ENCODE results near the gene DPEP1. TPM values are rescaled to one million over a fixed set of nuclear protein-coding genes. Genes with fewer than 3 reads are reported as not detected.

The DPEP1 gene
- polyA plus RNA-seq, 1 donor (not counting 4 experiments of a cell fraction or from before 2014, with no cell fraction given) = 0.13 TPM

GRCh38 chr16:89655062-89655643 is 41.7 kb downstream of the DPEP1 start:
- Histone ChIP-seq H2AFZ (ENCODE audit: control insufficient read depth, low read length) (no peak overlapping the region), H3K4me2 (ENCODE audit: control insufficient read depth, extremely low read depth, insufficient read depth, low read depth, low read length) (no peak overlapping the region), H3K9me1 (ENCODE audit: control insufficient read depth, extremely low read depth, insufficient read depth, low read length) (no peaks in the 10 kb centered on the region), H3K27me3 (ENCODE audit: control insufficient read depth, extremely low read depth, insufficient read depth, low read length) (no peaks in the 10 kb centered on the region), H3K4me1 (ENCODE audit: control insufficient read depth, extremely low read depth, insufficient read depth, low read length) (peaks cover 13% of the 10 kb centered on the region), H3K79me2 (ENCODE audit: control insufficient read depth, insufficient read depth, low read length) (peaks cover 70% of the 10 kb centered on the region), H3K9ac (ENCODE audit: control insufficient read depth, extremely low read depth, insufficient read depth, low read length) (no peak overlapping the region), H3K36me3 (ENCODE audit: control insufficient read depth in 2 of 2, extremely low read depth in 1 of 2, insufficient read depth in 2 of 2, low read length in 2 of 2) (peaks cover 12 to 20% of the 10 kb centered on the region in 2 experiments), H3K9me3 (ENCODE audit: control insufficient read depth, low read depth, low read length) (no peaks in the 10 kb centered on the region), H3K4me3 (ENCODE audit: control insufficient read depth in 2 of 3, extremely low read depth in 1 of 3, insufficient read depth in 2 of 3, low read depth in 1 of 3, low read length in 3 of 3) (no peak overlapping the region), H4K20me1 (ENCODE audit: control insufficient read depth, extremely low read depth, insufficient read depth, low read length) (peaks cover 3% of the 10 kb centered on the region), H3K27ac (ENCODE audit: control insufficient read depth, insufficient read depth, low read length) (no peak overlapping the region)
- DNase-seq (ENCODE audit: low read depth, low spot score) = no peak
- no peak for TF ChIP-seq EZH2 (IDR thresholded peaks at IDR 0.05; ENCODE audit: low read length)
- no peak for TF ChIP-seq CTCF (optimal IDR thresholded peaks at IDR 0.05 in 1 of 3, IDR thresholded peaks at IDR 0.05 in 1 of 3, conservative IDR thresholded peaks at IDR 0.05 in 1 of 3; ENCODE audit: extremely low read depth in 1 of 3, insufficient read depth in 2 of 3, low read length in 3 of 3)
- dilution Hi-C loops (cut with MboI; ENCODE audit: extremely low pct_ligation_motif_present, low sequenced_read_pairs) = no loop called here
- FAIRE-seq = no peak

GRCh38 chr16:89656435-89657121 is 43.1 kb downstream of the DPEP1 start:
- Histone ChIP-seq H3K4me2 (ENCODE audit: control insufficient read depth, extremely low read depth, insufficient read depth, low read depth, low read length) (peak overlapping the region; percentile 86), H3K27ac (ENCODE audit: control insufficient read depth, insufficient read depth, low read length) (peak overlapping the region; percentile 70), H3K36me3 (ENCODE audit: control insufficient read depth in 2 of 2, extremely low read depth in 1 of 2, insufficient read depth in 2 of 2, low read length in 2 of 2) (peaks cover 15 to 31% of the 10 kb centered on the region in 2 experiments), H4K20me1 (ENCODE audit: control insufficient read depth, extremely low read depth, insufficient read depth, low read length) (peaks cover 3% of the 10 kb centered on the region), H3K4me1 (ENCODE audit: control insufficient read depth, extremely low read depth, insufficient read depth, low read length) (peaks cover 13% of the 10 kb centered on the region), H3K9me3 (ENCODE audit: control insufficient read depth, low read depth, low read length) (no peaks in the 10 kb centered on the region), H3K9me1 (ENCODE audit: control insufficient read depth, extremely low read depth, insufficient read depth, low read length) (no peaks in the 10 kb centered on the region), H3K4me3 (ENCODE audit: control insufficient read depth in 2 of 3, extremely low read depth in 1 of 3, insufficient read depth in 2 of 3, low read depth in 1 of 3, low read length in 3 of 3) (peak overlapping the region; percentile 78 to 99 (median 96)), H3K79me2 (ENCODE audit: control insufficient read depth, insufficient read depth, low read length) (peaks cover 72% of the 10 kb centered on the region), H3K9ac (ENCODE audit: control insufficient read depth, extremely low read depth, insufficient read depth, low read length) (peak overlapping the region; percentile 91), H3K27me3 (ENCODE audit: control insufficient read depth, extremely low read depth, insufficient read depth, low read length) (no peaks in the 10 kb centered on the region), H2AFZ (ENCODE audit: control insufficient read depth, low read length) (no peak overlapping the region)
- no peak for DNase-seq (ENCODE audit: low read depth, low spot score)
- FAIRE-seq = no peak
- dilution Hi-C loops (cut with MboI; ENCODE audit: extremely low pct_ligation_motif_present, low sequenced_read_pairs) = no loop called here
- TF ChIP-seq EZH2 (IDR thresholded peaks at IDR 0.05; ENCODE audit: low read length) (no peak), CTCF (optimal IDR thresholded peaks at IDR 0.05 in 1 of 3, IDR thresholded peaks at IDR 0.05 in 1 of 3, conservative IDR thresholded peaks at IDR 0.05 in 1 of 3; ENCODE audit: extremely low read depth in 1 of 3, insufficient read depth in 2 of 3, low read length in 3 of 3) (no peak)

Measured in keratinocyte (primary cell).